Stimulated activated CD4-positive, alpha-beta T cell treated with anti-CD3 and anti-CD28 coated beads, Interleukin-15, amount 100 ng/mL, for 1 hour (primary cell): ENCODE results near the gene KLHL29.

Experiments used
- DNase-seq, 2 donors: peaks; one replicate each; pipeline ENCODE4 v3.0.0-alpha.2; 2020; ENCODE audit warnings: low read depth in 1 of 2, low spot score in 1 of 2

KLHL29 gene

DNA sequence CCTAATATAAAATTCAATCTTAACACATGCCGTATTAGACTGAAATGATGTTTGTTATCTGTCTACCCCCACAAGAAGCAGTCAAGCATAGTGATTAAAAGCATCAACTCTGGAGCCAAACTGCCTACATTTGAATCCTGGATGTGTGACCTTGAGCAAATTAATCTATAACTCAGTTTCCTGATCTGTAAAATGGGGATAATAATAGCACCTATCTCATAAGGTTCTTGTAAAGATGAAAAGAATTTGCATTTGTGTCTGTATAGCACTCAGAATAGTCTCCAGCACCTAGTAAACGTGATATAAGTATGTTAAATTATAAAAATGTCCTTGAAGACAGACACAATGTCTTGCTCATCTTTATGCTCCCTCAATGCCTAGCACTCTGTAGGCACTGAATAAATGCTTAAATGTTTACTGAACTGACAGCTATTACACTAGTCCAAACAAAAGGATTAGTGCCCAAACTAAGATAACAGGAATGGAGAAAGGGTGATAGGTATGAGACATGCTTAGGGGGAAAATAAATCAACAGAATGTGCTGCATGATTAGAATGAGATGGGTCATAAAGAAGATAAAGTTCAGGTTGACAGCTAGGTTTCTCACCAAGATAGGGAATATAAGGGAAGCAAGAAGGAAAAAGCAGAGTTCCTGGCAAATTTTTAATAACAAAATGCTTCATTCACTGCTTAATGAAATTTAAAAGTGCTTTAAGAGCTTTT lies 361.3 kb downstream of the KLHL29 start:
- no peak for DNase-seq

DNA sequence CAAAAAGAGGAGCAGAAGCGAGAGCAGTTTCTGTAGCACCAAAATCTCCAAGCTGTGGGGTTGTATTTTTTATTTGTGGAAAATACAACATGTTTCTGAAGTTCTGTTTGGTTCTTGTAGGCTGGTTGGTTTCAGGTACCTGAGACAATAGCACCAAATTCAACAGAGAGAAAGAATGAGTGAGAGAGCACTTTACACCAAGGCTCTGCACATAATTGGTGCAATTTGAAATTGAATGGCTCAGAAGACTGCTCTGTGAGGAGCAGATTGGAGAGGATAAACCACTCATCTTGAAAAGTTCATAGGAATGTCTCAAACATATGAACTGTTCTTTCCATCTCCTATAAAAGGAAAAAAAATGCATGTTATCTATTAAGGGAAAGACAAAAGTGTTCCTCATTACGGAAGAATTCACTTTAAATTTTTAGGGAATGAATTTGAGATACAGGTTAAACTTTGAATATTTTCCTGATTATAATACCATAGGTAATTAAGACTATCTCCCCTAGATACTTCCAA lies 366.8 kb downstream of the KLHL29 start:
- no peak for DNase-seq

DNA sequence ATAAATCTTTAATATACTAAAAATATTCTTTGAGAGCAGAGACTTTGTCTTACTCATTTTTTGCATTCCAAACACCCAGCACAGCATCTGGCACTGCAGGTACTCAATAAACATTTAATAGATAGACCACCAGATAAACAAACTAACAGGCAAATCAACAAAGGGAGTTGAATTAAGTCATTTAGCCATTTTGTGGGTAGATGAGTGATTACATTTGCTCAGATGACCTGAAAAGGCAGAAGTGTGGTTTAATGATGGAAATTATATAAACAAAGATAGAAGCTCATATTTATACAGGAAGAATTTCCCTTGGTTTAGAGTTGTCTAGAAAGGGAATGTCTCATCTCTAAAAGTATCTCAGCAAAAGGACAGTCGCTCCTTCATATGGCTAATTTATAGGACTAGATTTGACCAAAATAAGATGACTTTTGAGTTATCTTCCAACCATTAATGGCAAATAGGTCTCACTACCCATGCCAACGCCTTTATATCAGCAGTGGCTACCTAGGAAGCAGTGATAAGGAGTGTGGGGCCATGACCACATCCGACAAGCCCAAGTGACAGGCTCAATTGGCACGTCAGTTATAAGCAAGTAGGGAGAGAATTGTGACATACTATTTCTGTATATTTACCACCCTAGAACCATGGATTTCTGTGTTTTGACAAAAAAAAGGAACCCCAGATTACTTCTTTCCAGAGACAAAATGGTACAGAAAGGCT lies 368.5 kb downstream of the KLHL29 start:
- no peak for DNase-seq

DNA sequence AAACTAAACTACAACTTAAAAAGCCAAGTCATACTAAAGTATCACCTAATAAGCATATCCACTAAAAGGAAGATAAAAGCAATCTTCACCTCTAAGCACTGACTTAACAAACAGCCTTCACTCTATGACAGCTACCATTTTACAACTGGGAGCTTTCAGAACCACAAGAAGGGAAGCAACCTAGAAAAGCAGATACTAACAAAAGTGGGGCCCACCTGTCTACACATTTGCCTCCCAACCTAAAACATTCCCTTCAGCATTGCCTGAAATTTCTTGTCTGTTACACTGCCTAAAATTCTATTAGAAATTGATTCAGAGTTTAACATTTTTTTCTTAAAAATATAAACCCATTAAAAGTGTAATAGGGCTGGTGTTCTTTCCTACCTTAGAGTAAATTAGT lies 370.0 kb downstream of the KLHL29 start:
- no peak for DNase-seq

DNA sequence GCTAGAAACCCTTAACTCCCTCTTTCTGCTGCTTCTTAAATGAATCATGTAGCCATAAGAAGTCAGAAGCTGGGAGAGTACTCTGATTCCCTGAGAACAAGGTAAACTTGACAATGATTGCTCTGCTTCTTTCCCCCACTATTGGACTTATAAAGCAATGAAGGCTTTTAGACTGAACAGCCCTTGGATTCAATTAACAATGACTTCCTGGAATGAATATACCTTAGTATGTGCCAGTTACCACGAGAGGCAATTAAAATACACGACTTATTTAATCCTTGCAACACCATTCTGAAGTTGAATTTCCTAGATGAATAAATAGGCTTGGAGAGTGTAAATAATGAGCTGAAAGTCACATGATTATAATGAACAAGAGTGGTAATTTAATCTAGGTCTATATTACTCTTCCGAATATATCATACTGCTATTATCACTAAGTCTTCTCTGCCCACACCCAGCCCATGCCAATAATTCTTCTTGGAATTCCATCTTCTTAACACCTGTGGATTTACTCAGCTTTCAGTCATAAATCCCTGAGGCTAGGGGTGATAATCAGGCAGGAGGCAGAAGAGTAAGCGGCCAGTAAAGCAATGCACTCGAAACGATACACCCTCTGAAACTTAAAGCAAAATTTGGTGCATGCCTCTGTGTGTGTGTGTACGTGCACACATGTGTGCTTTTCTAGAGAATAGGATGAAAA lies 371.8 kb downstream of the KLHL29 start:
- DNase-seq, result no peak

DNA sequence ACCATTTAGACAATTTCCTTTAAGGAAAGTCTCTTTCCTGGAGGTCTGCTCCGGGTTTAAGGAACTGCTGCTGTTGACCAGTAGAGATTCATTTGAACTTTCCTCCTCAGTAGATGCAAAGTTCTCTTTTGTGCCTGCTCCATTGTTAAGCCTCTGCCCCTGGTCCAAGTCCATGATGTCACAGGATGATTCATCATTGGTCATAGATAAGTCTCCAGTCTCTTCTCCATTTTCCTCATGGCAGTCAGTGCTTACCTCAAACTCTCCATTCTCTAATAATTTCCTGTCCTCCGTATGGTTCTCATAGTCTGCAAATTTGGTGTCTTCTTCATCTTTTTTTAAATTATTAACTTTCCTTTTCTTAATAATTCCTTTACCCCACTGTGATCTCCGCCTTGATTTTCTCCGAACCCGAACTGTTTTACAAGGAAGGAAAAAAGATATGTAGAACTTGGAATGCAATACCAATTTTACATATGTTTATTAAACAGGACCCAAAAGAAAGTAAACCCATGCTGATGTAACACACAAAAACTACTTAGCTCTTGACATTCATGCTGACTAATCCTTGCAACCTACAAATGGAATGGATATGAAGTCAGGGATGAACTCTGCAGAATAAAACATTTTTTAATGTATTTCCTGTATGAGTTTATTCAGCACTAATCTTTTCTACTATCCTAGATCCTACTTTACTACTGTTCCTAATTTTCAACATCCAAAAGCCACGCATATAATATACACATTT lies 372.9 kb downstream of the KLHL29 start:
- no peak for DNase-seq
